Mucosa of gallbladder (tissue), 1 donor: ENCODE data around the gene UBA1. TPM values are rescaled to one million over a fixed set of nuclear protein-coding genes. Genes with fewer than 3 reads are reported as not detected.

Experiments used
- DNase-seq: peaks from one replicate; pipeline ENCODE4 v3.0.0-alpha.2; 2020; ENCODE audit warnings: low spot score
- total RNA-seq: library from RNA; stranded (reverse); gene quantifications from one replicate; pipeline ENCODE4 v1.2.1, GENCODE V29; 2021
- donor health status: DM: no; HTN: no; CAD: no.

UBA1 gene
- total RNA-seq, 1 donor from 2014 or later: 252 TPM

DNA sequence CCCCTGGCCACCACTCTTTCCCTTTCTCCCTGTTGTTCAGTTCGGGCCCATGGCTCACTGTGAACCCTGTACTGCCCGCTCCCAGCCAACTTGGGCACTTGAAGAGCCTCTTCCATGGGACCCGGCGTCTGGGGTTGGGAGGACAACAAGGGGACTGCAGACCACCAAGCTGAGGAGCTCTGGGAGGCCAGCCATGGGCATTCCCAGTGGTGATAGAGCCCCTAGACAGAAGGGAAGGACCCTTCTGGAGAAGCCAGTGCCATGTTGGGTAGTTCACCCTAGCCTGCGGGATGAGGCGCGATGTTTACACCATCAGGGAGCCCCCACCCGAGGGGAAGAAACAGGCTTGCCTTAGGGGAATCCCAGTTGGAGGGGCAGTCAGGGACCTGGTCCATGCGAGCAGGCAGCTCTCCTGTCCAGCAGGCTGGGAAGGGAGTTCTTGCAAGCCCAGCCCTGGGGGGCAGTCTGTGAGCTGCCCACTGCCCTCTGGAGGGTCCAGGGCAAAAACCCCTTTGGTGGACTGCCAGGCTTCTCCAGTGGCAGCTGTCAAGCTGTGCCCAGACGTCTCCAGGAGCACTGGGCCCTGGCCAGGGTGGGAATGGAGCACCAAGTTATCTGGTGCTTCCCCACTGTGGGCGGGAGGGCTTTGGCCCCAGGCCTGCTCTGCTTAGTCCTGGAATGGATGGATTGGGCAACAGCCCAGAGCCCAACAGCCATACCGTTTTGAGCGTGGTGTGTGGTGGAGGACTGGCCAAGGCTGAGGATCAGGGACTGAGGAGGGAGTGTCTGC lies 23.7 kb upstream of the UBA1 start:
- no peak for DNase-seq

- no peak for DNase-seq
These were observed 22.6 kb upstream of the UBA1 start for GRCh38 chrX:47170861-47171692.

- no peak for DNase-seq
These were observed 21.6 kb upstream of the UBA1 start for GRCh38 chrX:47171996-47172395.

GRCh38 chrX:47172549-47172948 lies 21.1 kb upstream of the UBA1 start:
- DNase-seq: no peak

DNA sequence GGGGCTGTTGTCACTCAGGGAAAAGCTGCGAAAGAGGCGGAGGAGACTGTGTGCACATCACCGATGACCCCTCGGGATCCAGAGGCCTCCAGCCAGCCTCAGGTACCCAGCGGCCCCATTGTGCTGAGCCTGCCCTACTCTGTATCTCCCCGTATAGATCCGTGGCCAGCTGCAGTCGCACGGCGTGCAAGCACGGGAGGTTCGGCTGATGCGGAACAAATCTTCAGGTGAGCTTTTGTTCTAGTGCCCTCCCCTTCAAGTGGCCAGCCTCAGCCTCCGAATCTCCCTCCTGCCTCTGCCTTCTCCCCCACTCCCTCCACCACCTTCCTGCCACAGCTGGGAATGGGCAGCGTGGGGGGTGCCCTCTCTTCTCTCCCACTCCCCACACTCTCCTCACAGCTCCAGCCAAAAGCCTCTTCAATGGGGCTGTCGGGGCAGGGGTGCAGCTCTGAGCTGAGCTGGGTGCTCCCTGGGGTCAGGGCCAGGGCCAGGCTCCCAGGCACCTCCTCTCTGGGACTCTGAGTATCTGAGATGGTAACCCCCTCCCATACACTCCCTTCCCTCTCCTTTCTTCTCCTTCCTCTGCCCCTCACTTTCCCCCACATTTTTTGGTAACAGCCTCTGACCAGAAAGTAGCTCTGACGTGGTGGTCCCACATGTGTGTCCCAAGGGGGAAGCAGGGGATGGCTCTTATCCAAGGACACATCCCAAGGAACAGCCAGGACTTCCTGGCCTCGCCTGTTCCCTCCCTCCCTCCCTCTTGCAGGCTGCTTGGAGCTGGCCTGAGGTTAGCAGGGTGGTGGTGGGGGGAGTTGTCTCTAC lies 20.4 kb upstream of the UBA1 start:
- DNase-seq: no peak

- DNase-seq: no peak
These were observed 19.3 kb upstream of the UBA1 start for GRCh38 chrX:47174376-47174775.

GRCh38 chrX:47174846-47175587 lies 18.6 kb upstream of the UBA1 start:
- no peak for DNase-seq

- DNase-seq: no peak
These were observed 18.0 kb upstream of the UBA1 start for GRCh38 chrX:47175588-47175980.

- no peak for DNase-seq
These were observed 17.4 kb upstream of the UBA1 start for GRCh38 chrX:47176101-47176740.

GRCh38 chrX:47177079-47177478 lies 16.6 kb upstream of the UBA1 start:
- no peak for DNase-seq

DNA sequence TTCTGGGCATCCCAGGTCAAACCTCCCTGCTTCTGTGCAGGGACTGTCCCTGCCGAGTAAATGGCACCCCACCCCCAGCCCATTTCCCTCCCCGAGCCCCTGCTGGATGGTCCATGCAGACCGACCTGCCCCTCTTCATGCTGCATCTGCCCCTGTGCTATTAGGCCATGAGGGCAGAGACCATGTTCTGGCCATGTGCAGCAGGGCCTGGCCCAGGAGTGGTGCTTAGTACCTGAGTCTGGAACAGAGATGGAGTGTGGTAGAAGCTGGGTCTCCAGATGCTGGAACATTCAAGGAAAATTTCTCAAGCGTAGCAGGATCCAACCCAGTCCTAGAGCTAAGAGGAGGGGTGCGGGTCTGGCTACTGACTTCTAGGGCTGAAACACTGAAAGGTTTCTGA lies 15.3 kb upstream of the UBA1 start:
- DNase-seq: no peak

GRCh38 chrX:47179221-47179927 lies 14.3 kb upstream of the UBA1 start:
- no peak for DNase-seq

DNA sequence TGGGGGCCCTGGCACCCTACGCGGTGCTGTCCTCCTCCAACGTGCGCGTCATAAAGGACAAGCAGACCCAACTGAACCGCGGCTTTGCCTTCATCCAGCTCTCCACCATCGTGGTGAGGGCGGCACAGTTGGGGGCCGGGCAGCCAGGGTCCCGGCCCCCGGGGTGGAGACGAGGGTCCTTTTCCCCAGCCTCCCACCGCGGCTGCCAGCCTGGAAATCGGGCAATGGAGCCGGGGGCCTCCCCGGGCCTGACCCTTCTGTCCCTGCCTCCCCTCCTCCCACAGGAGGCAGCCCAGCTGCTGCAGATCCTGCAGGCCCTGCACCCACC lies 13.7 kb upstream of the UBA1 start:
- DNase-seq: no peak

DNA sequence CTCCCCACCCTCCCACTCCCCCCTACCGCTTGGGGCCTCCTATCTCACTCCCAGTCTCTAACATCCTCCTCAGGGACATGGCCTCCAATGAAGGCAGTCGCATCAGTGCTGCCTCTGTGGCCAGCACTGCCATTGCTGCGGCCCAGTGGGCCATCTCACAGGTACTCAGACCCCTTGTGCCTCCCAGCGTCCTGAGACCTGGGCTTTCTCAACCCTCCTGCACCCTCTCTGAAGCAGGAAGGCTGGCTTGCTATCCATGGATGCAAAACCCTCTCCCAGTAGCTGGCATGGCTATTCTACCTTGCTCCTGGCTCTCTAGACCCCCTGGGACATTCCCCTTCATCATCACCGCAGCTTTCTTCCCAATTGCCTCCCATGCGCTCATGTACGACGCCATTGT lies 13.3 kb upstream of the UBA1 start:
- DNase-seq: no peak

- no peak for DNase-seq
These were observed 12.3 kb upstream of the UBA1 start for GRCh38 chrX:47181301-47181700.

DNA sequence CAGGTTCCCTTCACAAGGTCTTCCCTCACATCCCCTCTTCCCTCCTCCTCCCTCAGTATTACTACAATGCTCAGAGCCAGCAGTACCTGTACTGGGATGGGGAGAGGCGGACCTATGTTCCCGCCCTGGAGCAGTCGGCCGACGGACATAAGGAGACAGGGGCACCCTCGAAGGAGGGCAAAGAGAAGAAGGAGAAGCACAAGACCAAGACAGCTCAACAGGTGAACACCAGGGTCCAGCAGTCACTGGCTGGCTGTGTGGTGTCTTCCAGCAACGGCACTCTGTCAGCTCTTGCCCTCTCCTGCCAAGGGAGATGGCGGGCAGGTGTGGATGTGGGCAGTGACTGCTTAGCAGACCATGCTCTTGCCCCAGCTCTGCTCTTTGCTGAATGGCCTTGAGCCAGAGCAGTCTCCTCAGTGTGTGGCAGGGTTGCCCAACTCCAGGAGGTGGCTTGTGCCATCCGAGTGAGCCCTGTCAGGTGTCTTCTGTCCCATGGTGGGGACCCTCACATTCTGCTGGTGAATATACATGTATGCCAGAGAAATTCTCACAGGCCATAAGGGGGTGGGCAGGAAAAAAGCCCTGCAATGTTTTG lies 11.4 kb upstream of the UBA1 start:
- DNase-seq: no peak

DNA sequence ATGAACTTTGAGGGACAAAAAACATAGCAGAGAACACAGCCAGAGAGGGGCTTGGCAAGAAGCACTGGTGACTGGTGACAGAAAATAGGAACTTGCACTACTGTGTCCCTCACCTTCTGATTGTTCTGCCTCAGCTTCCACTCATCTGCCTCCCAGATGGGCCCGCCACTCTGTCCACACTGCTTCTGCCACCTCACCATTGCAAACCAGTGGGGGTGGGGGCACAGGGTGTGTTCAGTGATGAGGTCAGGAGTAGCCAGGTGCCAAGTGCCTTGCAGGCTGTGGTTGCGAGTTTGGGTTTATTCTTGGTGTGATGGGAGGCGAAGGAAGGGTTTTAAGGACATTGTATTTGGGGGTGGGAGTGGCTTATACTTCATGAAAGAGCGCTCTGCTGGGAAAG lies 9.1 kb upstream of the UBA1 start:
- DNase-seq: no peak

GRCh38 chrX:47185241-47185640 lies 8.4 kb upstream of the UBA1 start:
- DNase-seq: no peak

GRCh38 chrX:47186096-47186740 lies 7.4 kb upstream of the UBA1 start:
- no peak for DNase-seq
